ENCODE results near the gene GNGT1. TPM values are rescaled to one million over a fixed set of nuclear protein-coding genes. Genes with fewer than 3 reads are reported as not detected.

Gene GNGT1
- total and polyA plus RNA-seq, 7 experiments from 2014 or later, result not detected

DNA sequence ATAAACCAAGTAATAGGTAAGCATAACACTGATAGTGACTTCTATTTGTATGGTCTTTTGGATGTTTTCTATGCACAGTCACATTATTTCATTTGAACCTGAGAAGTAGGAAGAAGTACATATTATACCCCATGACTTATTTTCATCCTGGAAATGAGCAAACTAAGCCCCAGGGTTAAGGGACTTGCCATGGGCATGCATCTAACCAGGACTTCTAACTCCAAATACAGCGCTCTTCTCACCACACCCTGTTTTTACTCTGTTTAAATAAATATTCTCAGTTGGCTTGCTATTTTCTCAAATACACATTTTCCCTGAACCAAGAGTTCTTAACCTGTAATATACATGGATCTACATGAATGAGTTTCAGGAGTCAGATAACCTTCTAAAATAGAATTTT is 31.5 kb downstream of the GNGT1 start:
- Histone ChIP-seq H3K9me3 (ENCODE audit: control insufficient read depth in 2 of 3, low read length in 3 of 3) (no peaks in the 10 kb centered on the region), H3K4me3 (ENCODE audit: low read length) (no peak overlapping the region), H3K36me3 (ENCODE audit: control insufficient read depth in 2 of 3, insufficient read depth in 3 of 3, low read length in 3 of 3) (no peaks in the 10 kb centered on the region), H3K4me1 (ENCODE audit: control insufficient read depth in 2 of 2, insufficient read depth in 2 of 2, low read length in 2 of 2) (no peaks in the 10 kb centered on the region), H3K27ac (ENCODE audit: low read depth, low read length) (no peak overlapping the region), H3K27me3 (ENCODE audit: control insufficient read depth in 2 of 2, insufficient read depth in 2 of 2, low read length in 2 of 2) (no peaks in the 10 kb centered on the region)
- peaks cover 0 to 5% (median 0%) of the 10 kb centered on the region in 11 donors for H3K9me3 Mint-ChIP-seq
- no peak overlapping the region for H3K4me3 Mint-ChIP-seq
- no peak for DNase-seq
- CTCF ChIA-PET, result interaction anchor here (0.6 kb wide), 1 partner anchor 1679 kb away, joined by 3 read pairs; no protein-coding TSS in a partner anchor
- H3K4me1 Mint-ChIP-seq, result no peaks in the 10 kb centered on the region
- no peak for ATAC-seq
- POLR2A ChIA-PET, result no interaction called here
- intact Hi-C loops (cut with micrococcal nuclease), result no loop called here
- peaks cover 0 to 40% (median 15%) of the 10 kb centered on the region in 5 donors for H3K27me3 Mint-ChIP-seq
- no peaks in the 10 kb centered on the region for H3K36me3 Mint-ChIP-seq
- no peak overlapping the region for H3K27ac Mint-ChIP-seq

DNA sequence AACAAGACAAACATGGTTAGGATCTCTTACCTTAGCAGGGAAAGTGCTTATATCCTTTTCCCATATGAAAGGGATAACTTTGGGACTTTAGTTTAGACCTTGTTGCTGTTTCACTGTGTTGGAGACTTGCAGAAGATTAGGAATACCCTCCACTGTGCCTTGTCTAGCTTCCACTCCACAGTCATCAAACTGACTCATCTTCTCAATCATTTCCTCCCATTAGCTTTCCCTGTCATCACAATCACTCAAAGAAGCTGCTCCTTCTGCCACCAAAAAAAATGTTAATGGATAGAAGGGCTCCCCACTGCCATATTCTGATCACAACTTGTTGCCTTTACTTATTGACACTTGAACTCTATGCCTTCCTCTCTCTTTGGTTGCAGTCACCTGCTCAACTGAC is 31.9 kb downstream of the GNGT1 start:
- H3K9me3 Mint-ChIP-seq, result peaks cover 0 to 5% (median 0%) of the 10 kb centered on the region in 11 donors
- no peak overlapping the region for H3K4me3 ChIP-seq (ENCODE audit: low read length)
- intact Hi-C loops (cut with micrococcal nuclease), result no loop called here

DNA sequence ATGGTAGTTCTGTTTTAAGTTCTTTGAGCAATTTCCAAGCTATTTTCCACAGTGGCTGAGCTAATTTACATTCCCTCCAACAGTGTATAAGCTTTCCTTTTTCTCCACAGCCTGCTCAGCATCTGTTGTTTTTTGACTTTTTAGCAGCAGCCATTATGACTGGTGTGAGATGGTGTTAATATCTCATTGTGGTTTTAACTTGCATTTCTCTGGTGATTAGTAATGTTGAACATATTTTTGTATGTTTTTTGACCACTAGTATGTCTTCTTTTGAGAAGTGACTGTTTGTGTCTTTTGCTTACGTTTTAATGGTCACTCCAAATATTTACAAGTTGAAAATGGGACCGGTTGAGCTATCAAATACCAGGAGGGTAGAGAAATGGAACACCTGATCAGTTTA is 35.6 kb downstream of the GNGT1 start:
- H3K27ac ChIP-seq (ENCODE audit: low read depth, low read length), result no peak overlapping the region
- no peaks in the 10 kb centered on the region for H3K9me3 ChIP-seq (ENCODE audit: control insufficient read depth in 2 of 3, low read length in 3 of 3)
- POLR2A ChIA-PET, result no interaction called here
- Mint-ChIP-seq H3K27me3 (peaks cover 7 to 28% (median 9%) of the 10 kb centered on the region in 5 donors), H3K9me3 (peaks cover 0 to 4% (median 0%) of the 10 kb centered on the region in 11 donors), H3K4me3 (no peak overlapping the region), H3K4me1 (no peaks in the 10 kb centered on the region), H3K27ac (no peak overlapping the region), H3K36me3 (no peaks in the 10 kb centered on the region)
- no peaks in the 10 kb centered on the region for H3K36me3 ChIP-seq (ENCODE audit: control insufficient read depth in 2 of 3, insufficient read depth in 3 of 3, low read length in 3 of 3)
- no peaks in the 10 kb centered on the region for H3K4me1 ChIP-seq (ENCODE audit: control insufficient read depth in 2 of 2, insufficient read depth in 2 of 2, low read length in 2 of 2)
- intact Hi-C loops (cut with micrococcal nuclease), result no loop called here
- CTCF ChIA-PET, result no interaction called here
- ATAC-seq (no peak), DNase-seq (no peak)
- no peak overlapping the region for H3K4me3 ChIP-seq (ENCODE audit: low read length)
- H3K27me3 ChIP-seq (ENCODE audit: control insufficient read depth in 2 of 2, insufficient read depth in 2 of 2, low read length in 2 of 2), result no peaks in the 10 kb centered on the region

More for the DNA sequence above, 31.9 kb downstream of the GNGT1 start:
- no peak overlapping the region for H3K27ac ChIP-seq (ENCODE audit: low read depth, low read length)
- Mint-ChIP-seq H3K27me3 (peaks cover 2 to 38% (median 10%) of the 10 kb centered on the region in 5 donors), H3K27ac (no peak overlapping the region), H3K4me1 (no peaks in the 10 kb centered on the region), H3K4me3 (no peak overlapping the region), H3K36me3 (no peaks in the 10 kb centered on the region)
- H3K4me1 ChIP-seq (ENCODE audit: control insufficient read depth in 2 of 2, insufficient read depth in 2 of 2, low read length in 2 of 2), result no peaks in the 10 kb centered on the region
- H3K27me3 ChIP-seq (ENCODE audit: control insufficient read depth in 2 of 2, insufficient read depth in 2 of 2, low read length in 2 of 2), result no peaks in the 10 kb centered on the region
- H3K9me3 ChIP-seq (ENCODE audit: control insufficient read depth in 2 of 3, low read length in 3 of 3), result no peaks in the 10 kb centered on the region
- ATAC-seq, result no peak
- no peak for DNase-seq
- H3K36me3 ChIP-seq (ENCODE audit: control insufficient read depth in 2 of 3, insufficient read depth in 3 of 3, low read length in 3 of 3), result no peaks in the 10 kb centered on the region
- ChIA-PET POLR2A (no interaction called here), CTCF (interaction anchor here (0.6 kb wide), 1 partner anchor 1678 kb away, joined by 3 read pairs; no protein-coding TSS in a partner anchor)

DNA sequence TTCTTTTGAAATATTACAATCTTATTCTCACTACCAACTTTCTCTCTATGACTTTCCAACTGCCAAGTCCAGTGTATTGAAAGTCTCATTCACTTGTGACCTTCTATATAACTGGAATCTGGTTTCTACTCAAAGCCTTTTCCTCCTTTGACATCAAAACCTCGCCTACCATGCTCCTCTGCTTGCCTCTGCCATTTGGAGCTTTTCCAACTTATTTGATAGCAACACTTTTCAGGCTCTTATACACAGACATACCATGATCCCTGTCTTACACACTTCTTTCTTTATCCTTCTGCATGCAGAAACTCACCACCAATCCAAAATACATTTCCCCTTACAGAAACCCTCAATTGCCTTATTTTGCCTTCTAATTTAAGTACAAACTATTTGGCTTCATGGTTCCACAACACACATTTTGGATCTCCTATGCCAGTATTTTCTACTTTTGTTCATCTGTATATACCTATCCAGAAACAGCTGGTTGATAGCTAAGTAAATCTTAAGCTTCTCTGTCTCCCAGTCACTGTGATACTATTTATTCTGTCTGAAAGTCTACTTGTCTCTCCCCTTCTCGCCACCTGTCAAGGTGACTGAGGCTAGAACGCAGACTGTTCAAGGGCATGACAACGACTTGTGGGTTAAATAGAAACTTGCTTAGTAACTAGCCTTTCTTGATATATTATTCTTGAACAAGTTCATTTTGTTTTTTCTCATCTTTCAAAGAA is 37.6 kb downstream of the GNGT1 start:
- DNase-seq (no peak), ATAC-seq (no peak)
- H3K27ac Mint-ChIP-seq, result no peak overlapping the region
- Histone ChIP-seq H3K4me3 (ENCODE audit: low read length) (no peak overlapping the region), H3K27me3 (ENCODE audit: control insufficient read depth in 2 of 2, insufficient read depth in 2 of 2, low read length in 2 of 2) (no peaks in the 10 kb centered on the region), H3K4me1 (ENCODE audit: control insufficient read depth in 2 of 2, insufficient read depth in 2 of 2, low read length in 2 of 2) (no peaks in the 10 kb centered on the region), H3K27ac (ENCODE audit: low read depth, low read length) (no peak overlapping the region), H3K36me3 (ENCODE audit: control insufficient read depth in 2 of 3, insufficient read depth in 3 of 3, low read length in 3 of 3) (no peaks in the 10 kb centered on the region), H3K9me3 (ENCODE audit: control insufficient read depth in 2 of 3, low read length in 3 of 3) (no peaks in the 10 kb centered on the region)
- peaks cover 0 to 2% (median 0%) of the 10 kb centered on the region in 11 donors for H3K9me3 Mint-ChIP-seq
- ChIA-PET POLR2A (no interaction called here), CTCF (no interaction called here)
- H3K36me3 Mint-ChIP-seq, result no peaks in the 10 kb centered on the region
- H3K4me1 Mint-ChIP-seq, result no peaks in the 10 kb centered on the region
- peaks cover 4 to 18% (median 10%) of the 10 kb centered on the region in 5 donors for H3K27me3 Mint-ChIP-seq
- no peak overlapping the region for H3K4me3 Mint-ChIP-seq
- intact Hi-C loops (cut with micrococcal nuclease), result no loop called here

DNA sequence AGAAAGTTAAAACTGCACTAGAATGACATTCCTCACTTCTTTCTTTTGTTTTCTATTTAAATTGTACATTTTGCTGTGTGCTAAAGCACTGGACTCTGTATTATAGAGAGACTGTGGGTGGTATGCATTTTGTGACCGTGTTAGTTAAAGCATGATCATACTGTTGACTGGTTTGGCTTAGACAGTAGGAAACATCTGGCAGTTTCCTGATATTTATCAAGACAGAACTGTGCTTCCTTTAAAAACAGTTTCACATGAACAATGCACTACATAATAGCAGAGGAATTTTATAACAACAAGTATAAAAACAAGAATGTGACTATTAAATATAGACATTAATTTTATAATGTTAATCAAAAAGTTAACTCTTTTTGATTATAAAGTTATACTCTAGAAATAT is 38.3 kb downstream of the GNGT1 start:
- Mint-ChIP-seq H3K27me3 (peaks cover 7 to 17% (median 9%) of the 10 kb centered on the region in 5 donors), H3K36me3 (no peaks in the 10 kb centered on the region), H3K4me3 (no peak overlapping the region), H3K4me1 (no peaks in the 10 kb centered on the region), H3K27ac (no peak overlapping the region), H3K9me3 (peaks cover 0 to 2% (median 0%) of the 10 kb centered on the region in 11 donors)
- intact Hi-C loops (cut with micrococcal nuclease), result no loop called here
- ATAC-seq, result no peak
- ChIA-PET CTCF (no interaction called here), POLR2A (no interaction called here)
- Histone ChIP-seq H3K36me3 (ENCODE audit: control insufficient read depth in 2 of 3, insufficient read depth in 3 of 3, low read length in 3 of 3) (no peaks in the 10 kb centered on the region), H3K9me3 (ENCODE audit: control insufficient read depth in 2 of 3, low read length in 3 of 3) (no peaks in the 10 kb centered on the region), H3K4me1 (ENCODE audit: control insufficient read depth in 2 of 2, insufficient read depth in 2 of 2, low read length in 2 of 2) (no peaks in the 10 kb centered on the region), H3K27ac (ENCODE audit: low read depth, low read length) (no peak overlapping the region), H3K27me3 (ENCODE audit: control insufficient read depth in 2 of 2, insufficient read depth in 2 of 2, low read length in 2 of 2) (no peaks in the 10 kb centered on the region), H3K4me3 (ENCODE audit: low read length) (no peak overlapping the region)
- DNase-seq, result no peak

DNA sequence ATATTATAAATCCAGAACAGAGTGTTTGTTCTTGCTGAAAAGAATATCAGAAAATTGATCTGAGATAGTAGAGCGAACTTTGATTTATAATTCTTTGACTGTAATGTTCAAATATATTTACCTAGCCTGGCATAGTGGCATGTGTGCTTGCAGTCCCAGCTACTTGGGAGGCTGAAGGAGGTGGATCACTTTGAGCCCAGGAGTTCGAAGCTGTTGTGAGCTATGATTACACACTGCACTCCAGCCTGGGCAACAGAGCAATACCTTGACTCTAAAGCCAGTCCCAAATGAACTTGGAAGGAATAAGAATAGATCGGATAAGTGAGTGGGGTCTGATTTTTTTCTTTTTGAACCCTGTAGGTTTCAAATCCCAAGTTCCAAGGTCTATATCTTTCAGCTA is 38.7 kb downstream of the GNGT1 start:
- H3K4me1 Mint-ChIP-seq, result no peaks in the 10 kb centered on the region
- ChIA-PET CTCF (no interaction called here), POLR2A (no interaction called here)
- Histone ChIP-seq H3K4me1 (ENCODE audit: control insufficient read depth in 2 of 2, insufficient read depth in 2 of 2, low read length in 2 of 2) (no peaks in the 10 kb centered on the region), H3K27ac (ENCODE audit: low read depth, low read length) (no peak overlapping the region), H3K9me3 (ENCODE audit: control insufficient read depth in 2 of 3, low read length in 3 of 3) (no peaks in the 10 kb centered on the region), H3K4me3 (ENCODE audit: low read length) (no peak overlapping the region), H3K36me3 (ENCODE audit: control insufficient read depth in 2 of 3, insufficient read depth in 3 of 3, low read length in 3 of 3) (no peaks in the 10 kb centered on the region), H3K27me3 (ENCODE audit: control insufficient read depth in 2 of 2, insufficient read depth in 2 of 2, low read length in 2 of 2) (no peaks in the 10 kb centered on the region)
- H3K36me3 Mint-ChIP-seq, result no peaks in the 10 kb centered on the region
- no peak overlapping the region for H3K27ac Mint-ChIP-seq
- ATAC-seq (no peak), DNase-seq (no peak)
- peaks cover 5 to 13% (median 8%) of the 10 kb centered on the region in 5 donors for H3K27me3 Mint-ChIP-seq
- intact Hi-C loops (cut with micrococcal nuclease), result no loop called here
- H3K4me3 Mint-ChIP-seq, result no peak overlapping the region
- H3K9me3 Mint-ChIP-seq, result peaks cover 0 to 2% (median 0%) of the 10 kb centered on the region in 11 donors

Measured in naive thymus-derived CD4-positive, alpha-beta T cell (primary cell).